ENCODE results near the gene LMBR1L.

GRCh38 chr12:49093792-49094159 lies 16.9 kb downstream of the LMBR1L start:
- TF ChIP-seq ZBTB1 (CRISPR knock-in tag; IDR thresholded peaks at IDR 0.05; ENCODE audit: borderline replicate concordance) (no peak), REST (IDR thresholded peaks at IDR 0.05; ENCODE audit: borderline replicate concordance in 1 of 2, low read depth in 1 of 2, low read length in 2 of 2) (no peak), ARID4A (CRISPR knock-in tag; IDR thresholded peaks at IDR 0.05; ENCODE audit: borderline replicate concordance) (no peak), PRPF4 (IDR thresholded peaks at IDR 0.05; ENCODE audit: low read depth, low read length, poor library complexity, severe bottlenecking) (no peak), ZNF18 (CRISPR knock-in tag; IDR thresholded peaks at IDR 0.05; ENCODE audit: insufficient replicate concordance) (no peak), NR2F6 (IDR thresholded peaks at IDR 0.05) (no peak), NR2F6 (CRISPR knock-in tag; IDR thresholded peaks at IDR 0.05) (no peak), USF2 (IDR thresholded peaks at IDR 0.05; ENCODE audit: low read depth, low read length) (no peak), USF2 (CRISPR knock-in tag; IDR thresholded peaks at IDR 0.05; ENCODE audit: borderline replicate concordance) (no peak), NR2C2 (CRISPR knock-in tag; IDR thresholded peaks at IDR 0.05; ENCODE audit: borderline replicate concordance) (no peak), MZF1 (CRISPR knock-in tag; IDR thresholded peaks at IDR 0.05; ENCODE audit: borderline replicate concordance) (no peak), CTCF (CRISPR knock-in tag; IDR thresholded peaks at IDR 0.05) (no peak), ZZZ3 (CRISPR knock-in tag; IDR thresholded peaks at IDR 0.05; ENCODE audit: borderline replicate concordance) (no peak), MAX (IDR thresholded peaks at IDR 0.05) (no peak)
